ENCODE measurements around the gene CHST3. TPM values are rescaled to one million over a fixed set of nuclear protein-coding genes. Genes with fewer than 3 reads are reported as not detected.

Gene CHST3
- total RNA-seq, 1 donor from 2014 or later = 21.7 TPM

GRCh38 chr10:72058347-72058898 is 94.2 kb downstream of the CHST3 start:
- Mint-ChIP-seq H3K4me3 (no peak overlapping the region), H3K36me3 (no peaks in the 10 kb centered on the region), H3K9me3 (no peaks in the 10 kb centered on the region), H3K27me3 (no peaks in the 10 kb centered on the region), H3K4me1 (ENCODE audit: unreplicated experiment) (peaks cover 23% of the 10 kb centered on the region), H3K27ac (no peak overlapping the region)
- DNase-seq (ENCODE audit: extremely low spot score, unreplicated experiment) = no peak
- no peak for TF ChIP-seq CTCF (conservative IDR thresholded peaks at IDR 0.05)

GRCh38 chr10:72058989-72059842 is 95.0 kb downstream of the CHST3 start:
- H3K27ac Mint-ChIP-seq = no peak overlapping the region
- TF ChIP-seq CTCF (conservative IDR thresholded peaks at IDR 0.05) = no peak
- no peaks in the 10 kb centered on the region for H3K9me3 Mint-ChIP-seq
- no peaks in the 10 kb centered on the region for H3K27me3 Mint-ChIP-seq
- no peak for DNase-seq (ENCODE audit: extremely low spot score, unreplicated experiment)
- H3K36me3 Mint-ChIP-seq = no peaks in the 10 kb centered on the region
- no peak overlapping the region for H3K4me3 Mint-ChIP-seq
- peaks cover 25% of the 10 kb centered on the region for H3K4me1 Mint-ChIP-seq (ENCODE audit: unreplicated experiment)

- Mint-ChIP-seq H3K27me3 (no peaks in the 10 kb centered on the region), H3K9me3 (no peaks in the 10 kb centered on the region), H3K4me3 (no peak overlapping the region), H3K4me1 (ENCODE audit: unreplicated experiment) (peaks cover 25% of the 10 kb centered on the region), H3K36me3 (no peaks in the 10 kb centered on the region), H3K27ac (peak overlapping the region; percentile 50)
- no peak for DNase-seq (ENCODE audit: extremely low spot score, unreplicated experiment)
- TF ChIP-seq CTCF (conservative IDR thresholded peaks at IDR 0.05) = no peak
These were observed 95.9 kb downstream of the CHST3 start for GRCh38 chr10:72059843-72060822.

- DNase-seq (ENCODE audit: extremely low spot score, unreplicated experiment) = no peak
- Mint-ChIP-seq H3K27ac (no peak overlapping the region), H3K36me3 (no peaks in the 10 kb centered on the region), H3K4me3 (no peak overlapping the region), H3K4me1 (ENCODE audit: unreplicated experiment) (peaks cover 25% of the 10 kb centered on the region), H3K9me3 (no peaks in the 10 kb centered on the region), H3K27me3 (no peaks in the 10 kb centered on the region)
- TF ChIP-seq CTCF (conservative IDR thresholded peaks at IDR 0.05) = peak; percentile 37
These were observed 97.3 kb downstream of the CHST3 start for GRCh38 chr10:72061491-72061890.

- TF ChIP-seq CTCF (conservative IDR thresholded peaks at IDR 0.05) = no peak
- Mint-ChIP-seq H3K4me1 (ENCODE audit: unreplicated experiment) (peaks cover 25% of the 10 kb centered on the region), H3K36me3 (no peaks in the 10 kb centered on the region), H3K27ac (peak overlapping the region; percentile 46), H3K4me3 (no peak overlapping the region), H3K9me3 (no peaks in the 10 kb centered on the region), H3K27me3 (no peaks in the 10 kb centered on the region)
- no peak for DNase-seq (ENCODE audit: extremely low spot score, unreplicated experiment)
These were observed 97.7 kb downstream of the CHST3 start for GRCh38 chr10:72061930-72062329.

Data from type B pancreatic cell (in vitro differentiated cells).